A673 (cell line): Measurements from ENCODE around the gene UNC13C. TPM values are rescaled to one million over a fixed set of nuclear protein-coding genes. Genes with fewer than 3 reads are reported as not detected.

Experiments
- BruUV-seq: library from RNA; stranded (reverse); fragments of 400-500 nt; replicated peaks from 2 replicates; lab custom pipeline; 2021; lab: Mats Ljungman, UMichigan
- CTCF ChIA-PET: fragments of 300-600 bp; sonication (Branson Sonifier 250); formaldehyde crosslinking; loops from one replicate; lab custom pipeline; 2022; ENCODE audit warnings: antibody characterized with exemption; lab: Charles Lee
- POLR2A ChIA-PET: fragments of 300-600 bp; sonication (Branson Sonifier 250); formaldehyde crosslinking; loops from one replicate; lab custom pipeline; 2022; ENCODE audit warnings: antibody characterized with exemption; ENCODE audit not compliant: low non-redundant PET; lab: Charles Lee
- DNase-seq: peaks from one replicate; pipeline ENCODE4 v3.0.0-alpha.2; 2015; ENCODE audit warnings: low spot score
- H3K27ac ChIP-seq: fragments of 200-600 bp; sonication (generic); 2 replicates; pipeline ENCODE4 v1.5.1; 2016; ENCODE audit warnings: mixed run types, low read depth, mild to moderate bottlenecking, mixed read lengths, antibody characterized with exemption, low read length; ENCODE audit not compliant: poor library complexity, severe bottlenecking
- H3K27me3 ChIP-seq: fragments of 200-600 bp; sonication (generic); replicated peaks from 2 replicates; pipeline ENCODE4 v1.6.1; 2017; ENCODE audit warnings: mixed run types, low read depth, mild to moderate bottlenecking, mixed read lengths, antibody characterized with exemption, low read length; ENCODE audit not compliant: insufficient read depth, poor library complexity
- H3K36me3 ChIP-seq: fragments of 200-600 bp; sonication (generic); 2 replicates; pipeline ENCODE4 v1.6.1; 2016; ENCODE audit warnings: mixed run types, mild to moderate bottlenecking, mixed read lengths, antibody characterized with exemption, low read length; ENCODE audit not compliant: insufficient read depth, poor library complexity, severe bottlenecking
- H3K4me1 ChIP-seq: fragments of 200-600 bp; sonication (generic); 2 replicates; pipeline ENCODE4 v1.6.1; 2017; ENCODE audit warnings: mixed run types, mild to moderate bottlenecking, mixed read lengths, antibody characterized with exemption, low read length; ENCODE audit not compliant: insufficient read depth, poor library complexity, severe bottlenecking
- H3K4me3 ChIP-seq: fragments of 200-600 bp; sonication (generic); 2 replicates; pipeline ENCODE4 v1.5.1; 2016; ENCODE audit warnings: low read depth, mixed run types, mild to moderate bottlenecking, mixed read lengths, low read length; ENCODE audit not compliant: poor library complexity, severe bottlenecking
- H3K9me3 ChIP-seq: fragments of 200-600 bp; sonication (generic); 2 replicates; pipeline ENCODE4 v1.6.1; 2016; ENCODE audit warnings: mixed run types, low read depth, mild to moderate bottlenecking, mixed read lengths, antibody characterized with exemption, low read length; ENCODE audit not compliant: poor library complexity, severe bottlenecking
- EZH2 ChIP-seq: fragments of 200-600 bp; sonication (generic); IDR thresholded peaks from 2 replicates; pipeline ENCODE4 v1.6.1; 2017; ENCODE audit warnings: borderline replicate concordance, low read depth, mild to moderate bottlenecking, mixed read lengths, antibody characterized with exemption, low read length; ENCODE audit not compliant: poor library complexity, severe bottlenecking
- intact Hi-C: fragments of 100-400 bp; cut with micrococcal nuclease; formaldehyde crosslinking; loops from one replicate; pipeline ENCODE4 v1.10.0; 2022; ENCODE audit not compliant: unreplicated experiment
- total RNA-seq: library from RNA; stranded (reverse); gene quantifications from 2 replicates; pipeline ENCODE4 v1.2.3, GENCODE V29; 2021
- TF ChIP-seq, protein P1 (sequence below): fragments of 300-800, 200-600 bp; sonication (generic); conservative IDR thresholded peaks from 2 replicates; pipeline ENCODE4 v1.5.1; 2017; ENCODE audit warnings: low read depth, mild to moderate bottlenecking, antibody characterized with exemption, low read length, moderate library complexity, mixed read lengths

The UNC13C gene
- total RNA-seq, 1 experiment from 2014 or later = not detected

DNA sequence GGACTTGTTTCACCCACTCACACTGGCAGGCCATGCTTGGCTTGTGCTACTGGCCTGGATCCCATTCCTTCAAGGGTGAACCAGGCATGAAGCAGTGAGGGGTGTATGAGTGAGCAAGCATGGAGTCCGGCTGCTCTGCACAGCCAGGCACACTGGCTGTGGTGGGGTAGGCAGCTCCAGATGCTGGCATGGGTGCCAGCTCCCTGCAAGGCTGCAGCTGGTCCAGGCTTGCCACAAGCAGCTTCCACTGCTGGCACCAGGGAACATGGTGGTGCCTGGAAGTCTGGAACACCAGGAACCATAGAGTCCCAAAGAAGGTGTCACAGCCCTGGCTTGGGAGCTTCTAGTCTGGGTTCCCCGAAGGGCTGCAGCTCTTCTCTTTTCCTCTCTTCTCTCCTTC, 395.1 kb downstream of the UNC13C start:
- H3K9me3 ChIP-seq = peaks cover 14% of the 10 kb centered on the region
- no peaks in the 10 kb centered on the region for H3K27me3 ChIP-seq
- no TSS peak for BruUV-seq
- H3K27ac ChIP-seq = no peak overlapping the region
- DNase-seq = no peak
- intact Hi-C loops = no loop called here
- no peaks in the 10 kb centered on the region for H3K4me1 ChIP-seq
- H3K4me3 ChIP-seq = no peak overlapping the region
- no peaks in the 10 kb centered on the region for H3K36me3 ChIP-seq
- POLR2A ChIA-PET = no interaction called here
- CTCF ChIA-PET = no interaction called here
- TF ChIP-seq, protein P1, sequence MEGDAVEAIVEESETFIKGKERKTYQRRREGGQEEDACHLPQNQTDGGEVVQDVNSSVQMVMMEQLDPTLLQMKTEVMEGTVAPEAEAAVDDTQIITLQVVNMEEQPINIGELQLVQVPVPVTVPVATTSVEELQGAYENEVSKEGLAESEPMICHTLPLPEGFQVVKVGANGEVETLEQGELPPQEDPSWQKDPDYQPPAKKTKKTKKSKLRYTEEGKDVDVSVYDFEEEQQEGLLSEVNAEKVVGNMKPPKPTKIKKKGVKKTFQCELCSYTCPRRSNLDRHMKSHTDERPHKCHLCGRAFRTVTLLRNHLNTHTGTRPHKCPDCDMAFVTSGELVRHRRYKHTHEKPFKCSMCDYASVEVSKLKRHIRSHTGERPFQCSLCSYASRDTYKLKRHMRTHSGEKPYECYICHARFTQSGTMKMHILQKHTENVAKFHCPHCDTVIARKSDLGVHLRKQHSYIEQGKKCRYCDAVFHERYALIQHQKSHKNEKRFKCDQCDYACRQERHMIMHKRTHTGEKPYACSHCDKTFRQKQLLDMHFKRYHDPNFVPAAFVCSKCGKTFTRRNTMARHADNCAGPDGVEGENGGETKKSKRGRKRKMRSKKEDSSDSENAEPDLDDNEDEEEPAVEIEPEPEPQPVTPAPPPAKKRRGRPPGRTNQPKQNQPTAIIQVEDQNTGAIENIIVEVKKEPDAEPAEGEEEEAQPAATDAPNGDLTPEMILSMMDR = no peak
- no peak for TF ChIP-seq EZH2

DNA sequence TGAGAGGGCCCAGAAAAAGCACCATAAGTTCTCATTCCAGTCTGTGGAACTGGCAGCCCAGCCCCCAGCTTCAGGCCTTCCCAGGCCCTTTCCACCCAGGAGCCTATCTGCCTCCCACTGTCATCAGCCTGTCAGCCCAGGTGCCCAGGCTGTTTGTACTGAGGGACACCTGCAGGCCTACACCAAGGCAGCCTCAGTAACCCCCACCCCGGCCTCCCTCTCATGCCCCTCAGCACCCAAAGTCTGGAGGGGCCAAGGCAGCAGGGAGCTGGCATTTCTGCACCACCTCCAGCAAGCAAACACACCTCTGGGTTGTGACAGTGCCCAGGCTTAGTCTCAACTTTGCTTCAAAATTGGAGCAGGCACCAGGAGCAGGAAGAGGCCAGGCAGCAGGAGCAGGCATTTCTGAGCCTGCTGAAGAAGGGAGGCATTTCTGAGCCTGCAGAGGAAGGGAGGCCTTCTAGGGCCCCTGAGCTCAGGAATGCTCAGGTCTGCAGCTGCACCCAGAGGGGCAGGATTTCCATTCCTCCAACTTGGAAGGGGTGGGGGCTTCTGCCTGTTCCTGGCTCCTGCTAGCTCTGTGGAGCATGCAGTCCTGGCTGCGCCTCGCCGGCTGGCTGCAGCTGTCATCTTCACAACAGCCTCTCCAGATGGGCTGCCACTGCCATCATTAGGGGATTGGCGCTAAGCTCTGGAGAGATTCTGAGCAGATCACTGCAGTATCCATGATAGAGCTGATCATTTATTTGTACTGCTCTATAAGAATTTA, 396.1 kb downstream of the UNC13C start:
- Histone ChIP-seq H3K9me3 (peaks cover 11% of the 10 kb centered on the region), H3K27me3 (no peaks in the 10 kb centered on the region), H3K4me3 (no peak overlapping the region), H3K4me1 (no peaks in the 10 kb centered on the region), H3K27ac (no peak overlapping the region), H3K36me3 (no peaks in the 10 kb centered on the region)
- DNase-seq = no peak
- BruUV-seq = no TSS peak
- intact Hi-C loops = no loop called here
- ChIA-PET POLR2A (no interaction called here), CTCF (no interaction called here)
- no peak for TF ChIP-seq EZH2
- TF ChIP-seq, protein P1 = no peak

DNA sequence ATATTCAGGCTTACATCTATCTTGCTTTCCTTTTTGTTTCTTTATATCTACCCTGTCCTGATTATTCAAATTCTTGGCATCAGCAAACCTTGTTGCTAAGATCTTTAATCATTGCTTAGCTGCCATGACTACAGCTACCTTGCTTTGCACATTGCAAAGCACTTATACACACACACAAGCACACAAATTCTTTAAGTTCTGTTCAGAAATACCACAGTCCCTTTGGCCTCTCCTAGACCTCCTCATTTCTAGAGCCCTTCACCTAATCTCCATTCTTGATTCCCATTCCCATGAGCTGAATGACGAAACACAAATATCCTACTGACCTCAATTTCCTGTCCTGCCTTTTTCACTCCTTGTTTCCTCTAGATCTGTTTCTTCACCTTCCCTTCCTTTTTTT, 409.6 kb downstream of the UNC13C start:
- peaks cover 36% of the 10 kb centered on the region for H3K9me3 ChIP-seq
- ChIA-PET POLR2A (no interaction called here), CTCF (no interaction called here)
- intact Hi-C loops = no loop called here
- no peaks in the 10 kb centered on the region for H3K36me3 ChIP-seq
- H3K4me3 ChIP-seq = no peak overlapping the region
- H3K27ac ChIP-seq = no peak overlapping the region
- no peaks in the 10 kb centered on the region for H3K4me1 ChIP-seq
- DNase-seq = no peak
- BruUV-seq = no TSS peak
- TF ChIP-seq, protein P1 = no peak
- no peak for TF ChIP-seq EZH2
- H3K27me3 ChIP-seq = no peaks in the 10 kb centered on the region
